Upper lobe of left lung (tissue), 6 donors: ENCODE results near the gene SCARF1. TPM values are rescaled to one million over a fixed set of nuclear protein-coding genes. Genes with fewer than 3 reads are reported as not detected.

ENCODE experiments used
- ATAC-seq, 2 donors: fragments of 200-7000 bp; cut with Tn5 transposase; one replicate each; pipeline ENCODE4 v1.9.1; 2022; ENCODE audit warnings: mild to moderate bottlenecking in 2 of 2, moderate library complexity in 2 of 2; ENCODE audit not compliant: low FRiP score in 2 of 2
- DNase-seq, 2 donors: peaks; one replicate each; pipeline ENCODE4 v3.0.0-alpha.2; 2019 to 2020
- H3K27ac ChIP-seq, 4 donors: fragments of 200-600 bp; sonication (generic); one replicate each; pipeline ENCODE4 v1.5.1; 2016 to 2019
- H3K27me3 ChIP-seq, 4 donors: fragments of 200-600 bp; sonication (generic); one replicate each; pipeline ENCODE4 v1.5.1; 2017 to 2019
- H3K36me3 ChIP-seq, 4 donors: fragments of 200-600 bp; sonication (generic); one replicate each; pipeline ENCODE4 v1.5.1; 2016 to 2019
- H3K4me1 ChIP-seq, 4 donors: fragments of 200-600 bp; sonication (generic); one replicate each; pipeline ENCODE4 v1.5.1; 2018 to 2019
- H3K4me3 ChIP-seq, 4 donors: fragments of 200-600 bp; sonication (generic); one replicate each; pipeline ENCODE4 v1.5.1; 2017 to 2019; ENCODE audit warnings: mild to moderate bottlenecking in 2 of 4, moderate library complexity in 1 of 4
- H3K9me3 ChIP-seq, 4 donors: fragments of 200-600 bp; sonication (generic); one replicate each; pipeline ENCODE4 v1.5.1; 2018 to 2019
- EP300 ChIP-seq, 4 donors: sonication (generic); formaldehyde crosslinking; IDR thresholded peaks; one replicate each; pipeline ENCODE4 v1.5.1; 2017; ENCODE audit warnings: antibody characterized with exemption in 4 of 4, control low read depth in 2 of 4
- POLR2A ChIP-seq, 4 donors: fragments of 450-650 bp; IDR thresholded peaks; one replicate each; pipeline ENCODE4 v1.5.1; 2016 to 2017; ENCODE audit warnings: antibody characterized with exemption in 4 of 4, mild to moderate bottlenecking in 2 of 4
- POLR2AphosphoS5 ChIP-seq, 2 donors: sonication (generic); formaldehyde crosslinking; IDR thresholded peaks; one replicate each; pipeline ENCODE4 v1.5.1; 2017; ENCODE audit warnings: antibody characterized with exemption in 2 of 2
- WGBS, 2 donors: methylation state at CpG; one replicate each; pipeline ENCODE4 v1.1.5; 2017 to 2018; 5-methylcytosine and 5-hydroxymethylcytosine counted together
- total RNA-seq, 6 donors: library from RNA; depleted of rRNA in 4 of 6; stranded (reverse); fragments of >200 nt in 4 of 6; gene quantifications; one replicate each; pipeline versions ENCODE4 v1.1.0 to v1.2.1, GENCODE V29; 2016 to 2021
- TF ChIP-seq, protein P1 (sequence below), 6 experiments: fragments of 450-650 bp in 4 of 6; fragments of 200-600 bp in 2 of 6; sonication (generic) in 2 of 6; IDR thresholded peaks; one replicate each; pipeline ENCODE4 v1.5.1; 2016 to 2019; ENCODE audit warnings: antibody characterized with exemption in 6 of 6
- donor health status: DM: no; HTN: no; CAD: no; lungs with moderate emphysema.
- donor health status: DM: no; HTN: yes; CAD: no; lungs with severe emphysema.

The SCARF1 gene
- total RNA-seq, 6 donors from 2014 or later: 22.0 to 93.2 (median 55.5) TPM

DNA sequence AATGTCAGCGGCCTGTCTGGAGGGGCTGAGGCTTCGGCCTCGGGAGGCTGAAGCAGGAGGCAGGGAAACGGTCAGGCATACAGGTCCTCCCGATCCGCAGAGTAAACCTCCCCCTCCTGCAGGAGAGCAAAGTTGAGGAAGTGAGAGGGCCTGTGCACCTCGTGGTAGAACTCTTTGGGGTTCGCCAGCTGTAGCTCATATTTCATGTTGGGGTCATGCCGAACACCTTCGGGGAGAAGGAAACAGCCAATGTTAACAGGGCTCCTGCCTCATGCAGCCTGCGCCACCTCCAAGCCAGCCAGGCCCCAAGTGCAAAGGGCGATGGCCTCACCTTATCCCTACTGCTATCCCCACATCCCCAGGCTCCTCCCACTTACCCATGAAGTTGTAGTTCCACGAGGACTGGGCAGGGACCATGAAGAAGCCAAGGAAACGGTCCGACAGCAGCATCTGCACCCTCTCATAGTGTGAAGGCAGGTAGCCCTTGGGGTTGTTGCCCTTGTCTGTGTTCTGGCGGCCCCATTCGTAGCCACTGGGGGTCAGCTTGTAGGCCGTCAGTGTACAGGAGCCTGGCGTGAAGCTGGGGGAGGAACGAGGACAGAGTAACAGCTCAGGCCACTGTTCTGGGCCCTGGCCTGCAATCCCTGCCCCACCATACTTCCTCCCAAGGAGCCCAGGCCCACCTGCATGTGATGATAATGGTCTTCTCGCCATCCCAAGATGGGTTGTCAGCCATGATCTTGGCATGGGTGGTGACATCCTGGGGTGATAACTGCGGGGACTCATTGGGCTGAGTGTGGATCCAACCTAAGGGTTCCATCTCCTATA lies 5.4 kb upstream of the SCARF1 start:
- peak overlapping the region; percentile 97 to 99 (median 98) for H3K27ac ChIP-seq
- DNase-seq: no peak
- TF ChIP-seq, protein P1, sequence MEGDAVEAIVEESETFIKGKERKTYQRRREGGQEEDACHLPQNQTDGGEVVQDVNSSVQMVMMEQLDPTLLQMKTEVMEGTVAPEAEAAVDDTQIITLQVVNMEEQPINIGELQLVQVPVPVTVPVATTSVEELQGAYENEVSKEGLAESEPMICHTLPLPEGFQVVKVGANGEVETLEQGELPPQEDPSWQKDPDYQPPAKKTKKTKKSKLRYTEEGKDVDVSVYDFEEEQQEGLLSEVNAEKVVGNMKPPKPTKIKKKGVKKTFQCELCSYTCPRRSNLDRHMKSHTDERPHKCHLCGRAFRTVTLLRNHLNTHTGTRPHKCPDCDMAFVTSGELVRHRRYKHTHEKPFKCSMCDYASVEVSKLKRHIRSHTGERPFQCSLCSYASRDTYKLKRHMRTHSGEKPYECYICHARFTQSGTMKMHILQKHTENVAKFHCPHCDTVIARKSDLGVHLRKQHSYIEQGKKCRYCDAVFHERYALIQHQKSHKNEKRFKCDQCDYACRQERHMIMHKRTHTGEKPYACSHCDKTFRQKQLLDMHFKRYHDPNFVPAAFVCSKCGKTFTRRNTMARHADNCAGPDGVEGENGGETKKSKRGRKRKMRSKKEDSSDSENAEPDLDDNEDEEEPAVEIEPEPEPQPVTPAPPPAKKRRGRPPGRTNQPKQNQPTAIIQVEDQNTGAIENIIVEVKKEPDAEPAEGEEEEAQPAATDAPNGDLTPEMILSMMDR (IDR thresholded peaks at IDR 0.05): no peak
- TF ChIP-seq POLR2A (IDR thresholded peaks at IDR 0.05): no peak
- TF ChIP-seq EP300 (IDR thresholded peaks at IDR 0.05): no peak
- TF ChIP-seq POLR2AphosphoS5 (IDR thresholded peaks at IDR 0.05): no peak
- no peaks in the 10 kb centered on the region for H3K9me3 ChIP-seq
- H3K4me3 ChIP-seq: no peak overlapping the region
- WGBS, 2 donors: 73 to 74% methylated on average over 19 to 21 of the region's 22 CpGs
- no peak for ATAC-seq
- H3K27me3 ChIP-seq: no peaks in the 10 kb centered on the region
- peaks cover 41 to 45% (median 44%) of the 10 kb centered on the region in 4 donors for H3K4me1 ChIP-seq
- peaks cover 41 to 59% (median 56%) of the 10 kb centered on the region in 4 donors for H3K36me3 ChIP-seq

DNA sequence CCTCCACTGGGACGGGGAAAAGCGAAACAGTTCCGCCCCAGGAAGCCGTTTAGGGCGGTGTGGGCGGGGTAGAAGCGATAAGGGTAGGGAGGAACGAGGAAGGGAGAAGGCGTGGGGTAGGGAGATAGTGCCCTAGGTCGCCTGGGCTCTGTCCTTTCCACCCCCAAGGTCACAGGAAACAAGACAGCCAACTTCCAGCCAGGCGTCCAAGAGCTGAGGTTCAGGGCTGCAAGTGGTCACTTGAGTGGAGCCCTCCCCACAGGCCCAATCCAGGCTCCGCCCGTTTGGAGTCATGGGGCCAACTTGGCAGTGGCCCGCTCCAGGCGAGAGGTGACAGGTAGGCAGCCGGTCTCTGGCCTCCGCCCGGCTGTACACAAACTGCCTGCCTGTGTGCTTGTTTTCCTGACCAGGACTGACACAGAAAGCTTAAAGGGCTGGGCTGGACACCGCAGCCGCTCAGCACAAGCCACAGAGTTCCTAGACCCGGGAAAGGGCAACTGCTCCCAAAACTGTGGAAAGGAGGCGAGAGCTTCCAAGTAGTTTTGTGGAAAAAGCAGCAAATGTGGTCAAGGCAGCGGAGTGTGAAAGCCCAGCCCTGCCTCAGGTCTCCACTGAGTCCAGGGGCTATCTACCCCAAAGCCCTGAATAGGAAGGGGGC lies 4.4 kb upstream of the SCARF1 start, which contains the start of gene RILP:
Gene RILP, minus strand, starts transcription at position 23 of the 658 bp plus-strand sequence. CDS start 62 bp downstream, outside the sequence.
- 7 to 22% methylated on average over 16 to 20 of the region's 23 CpGs for WGBS, 2 donors

DNA sequence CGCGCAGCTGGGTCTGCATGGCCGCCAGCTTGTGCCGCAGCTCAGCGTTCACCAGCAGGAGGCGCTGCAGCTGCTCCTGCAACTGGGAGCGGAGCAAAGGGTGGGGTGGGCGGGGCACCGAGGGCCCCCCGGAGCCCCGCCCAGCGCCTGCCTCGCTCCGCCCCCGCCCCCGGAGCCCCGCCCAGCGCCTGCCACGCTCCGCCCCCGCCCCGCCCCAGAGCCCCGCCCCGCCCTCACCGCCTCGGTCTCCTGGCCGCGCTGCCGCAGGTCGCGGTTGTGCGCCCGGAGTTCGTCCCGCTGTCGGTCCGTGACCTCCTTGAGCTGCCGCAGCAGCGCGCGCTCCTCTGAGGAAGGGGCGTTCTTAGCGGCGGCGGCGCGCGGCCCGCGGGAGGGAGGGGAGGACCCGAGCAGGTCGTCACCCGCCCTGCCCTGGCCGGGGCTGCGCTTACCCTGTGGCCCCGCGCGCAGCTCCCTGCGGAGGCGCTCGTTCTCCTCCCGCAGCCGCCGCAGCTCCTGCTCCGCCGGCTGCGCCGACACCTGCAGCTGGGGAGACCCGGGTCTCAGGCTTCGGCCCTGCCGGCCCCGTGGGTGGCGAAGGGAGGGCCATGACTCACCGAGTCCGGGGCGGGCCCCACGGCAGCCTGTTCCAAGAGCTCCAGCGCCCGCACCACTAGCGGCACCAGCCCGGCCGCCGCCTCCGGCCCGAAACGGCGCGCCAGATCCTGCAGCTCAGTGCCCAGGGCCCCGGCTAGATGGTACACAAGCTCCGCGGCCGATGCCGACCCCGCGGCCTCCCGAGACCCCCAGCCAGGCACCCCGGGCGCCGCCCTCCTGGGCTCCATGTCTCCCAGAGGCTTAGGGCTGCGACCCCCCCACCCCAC lies 3.7 kb upstream of the SCARF1 start:
- no peaks in the 10 kb centered on the region for H3K9me3 ChIP-seq
- 0 to 2% methylated on average over 1 to 22 of the region's 100 CpGs for WGBS, 2 donors
- peaks cover 57 to 62% (median 61%) of the 10 kb centered on the region in 4 donors for H3K4me1 ChIP-seq
- peak overlapping the region; percentile 77 to 93 (median 84) for H3K4me3 ChIP-seq
- peak; percentile 96 to 98 for DNase-seq
- H3K27me3 ChIP-seq: no peaks in the 10 kb centered on the region
- TF ChIP-seq EP300 (IDR thresholded peaks at IDR 0.05): no peak
- TF ChIP-seq POLR2AphosphoS5 (IDR thresholded peaks at IDR 0.05): peak; percentile 54 to 57
- peak in 3 of 4 donors; percentile 60 to 88 (median 79) for TF ChIP-seq POLR2A (IDR thresholded peaks at IDR 0.05)
- TF ChIP-seq, protein P1 (IDR thresholded peaks at IDR 0.05): peak in 5 of 6 experiments; percentile 14 to 100 (median 19)
- H3K36me3 ChIP-seq: peaks cover 30 to 41% (median 39%) of the 10 kb centered on the region in 4 donors
- peak overlapping the region; percentile 97 to 99 (median 98) for H3K27ac ChIP-seq
- peak; percentile 85 to 91 for ATAC-seq

More for the DNA sequence above, 4.4 kb upstream of the SCARF1 start, which contains the start of gene RILP:
- Histone ChIP-seq H3K27ac (peak within 1 kb of the TSS; percentile 97 to 99 (median 98)), H3K4me3 (peak within 1 kb of the TSS; percentile 77 to 93 (median 84)), H3K4me1 (peaks cover 49 to 55% (median 53%) of the 10 kb centered on the region in 4 donors), H3K27me3 (no peaks in the 10 kb centered on the region), H3K36me3 (peaks cover 32 to 49% (median 47%) of the 10 kb centered on the region in 4 donors), H3K9me3 (no peaks in the 10 kb centered on the region)
- DNase-seq (peak; percentile 86 to 95), ATAC-seq (peak; percentile 67 to 82)
- TF ChIP-seq, protein P1 (IDR thresholded peaks at IDR 0.05): no peak
- TF ChIP-seq POLR2AphosphoS5 (IDR thresholded peaks at IDR 0.05): peak; percentile 50 to 69
- peak in 1 of 4 donors; percentile 27 for TF ChIP-seq EP300 (IDR thresholded peaks at IDR 0.05)
- peak in 1 of 4 donors; percentile 58 for TF ChIP-seq POLR2A (IDR thresholded peaks at IDR 0.05)
